HG03139 (cell line): ENCODE measurements around the gene GBGT1.

Experiments used
- ATAC-seq: cut with Tn5 transposase; IDR thresholded peaks from one replicate; pipeline ENCODE4 v1.9.1; 2021; ENCODE audit not compliant: unreplicated experiment

GBGT1 gene

DNA sequence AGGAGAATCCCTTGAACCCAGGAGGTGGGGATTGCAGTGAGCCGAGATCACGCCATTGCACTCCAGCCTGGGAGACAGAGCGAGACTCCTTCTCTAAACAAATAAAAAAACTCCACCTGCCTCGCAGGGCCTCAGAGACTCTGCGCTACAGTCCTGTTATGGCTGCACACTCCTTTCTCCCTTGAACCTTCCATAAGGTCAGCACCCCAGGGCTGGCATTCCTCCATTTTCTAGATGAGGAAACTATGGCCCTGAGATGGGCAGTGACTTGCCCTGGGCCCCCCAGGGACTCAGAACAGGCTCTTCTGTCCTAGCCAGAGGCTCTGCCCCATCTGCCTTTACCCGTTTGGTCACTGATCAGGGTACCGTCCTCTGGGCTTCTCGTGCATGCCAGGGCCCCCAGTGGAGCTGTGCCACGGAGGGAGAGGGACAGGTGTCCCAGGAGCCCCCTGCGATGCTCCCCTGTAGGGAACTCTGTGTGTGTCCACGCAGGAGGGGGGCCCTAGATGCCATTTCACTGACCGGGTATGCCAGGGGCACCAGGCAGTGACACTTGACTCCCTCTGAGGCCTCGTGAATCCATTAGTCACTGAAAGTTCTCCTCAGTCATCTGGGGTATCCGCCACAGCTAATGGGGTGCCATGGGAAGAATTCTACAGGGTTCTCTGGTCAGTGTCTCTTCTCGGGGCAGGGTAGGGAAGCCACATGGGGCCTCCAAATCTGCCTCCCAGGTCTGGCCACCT, 58.8 kb downstream of the GBGT1 start:
- no peak for ATAC-seq

DNA sequence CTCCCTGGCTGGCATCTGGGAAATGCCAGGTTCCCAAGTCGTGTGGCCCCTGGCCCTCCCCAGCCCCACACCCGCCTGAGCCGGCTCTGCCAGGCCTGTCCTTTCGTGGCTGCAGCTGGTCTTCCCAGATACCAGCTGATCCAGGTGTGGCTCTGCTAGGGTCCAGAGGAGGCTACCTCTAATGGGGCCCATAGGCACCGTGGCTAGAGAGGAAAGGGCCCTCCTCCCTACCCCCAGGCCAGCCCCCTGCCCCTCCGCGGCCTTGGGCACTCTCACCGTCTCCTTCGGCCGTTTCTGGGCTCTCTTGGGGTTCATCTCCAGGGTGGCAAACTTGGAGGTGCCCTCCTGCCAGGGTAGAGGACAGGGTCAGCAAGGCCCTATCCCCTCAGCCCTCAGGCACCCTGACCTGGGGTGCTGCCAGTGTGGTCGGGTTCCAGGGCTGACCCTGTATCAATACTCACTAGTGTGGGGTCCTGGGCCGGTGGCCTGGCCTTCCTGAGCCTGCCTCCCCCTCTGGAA, 59.7 kb downstream of the GBGT1 start:
- ATAC-seq, result no peak

DNA sequence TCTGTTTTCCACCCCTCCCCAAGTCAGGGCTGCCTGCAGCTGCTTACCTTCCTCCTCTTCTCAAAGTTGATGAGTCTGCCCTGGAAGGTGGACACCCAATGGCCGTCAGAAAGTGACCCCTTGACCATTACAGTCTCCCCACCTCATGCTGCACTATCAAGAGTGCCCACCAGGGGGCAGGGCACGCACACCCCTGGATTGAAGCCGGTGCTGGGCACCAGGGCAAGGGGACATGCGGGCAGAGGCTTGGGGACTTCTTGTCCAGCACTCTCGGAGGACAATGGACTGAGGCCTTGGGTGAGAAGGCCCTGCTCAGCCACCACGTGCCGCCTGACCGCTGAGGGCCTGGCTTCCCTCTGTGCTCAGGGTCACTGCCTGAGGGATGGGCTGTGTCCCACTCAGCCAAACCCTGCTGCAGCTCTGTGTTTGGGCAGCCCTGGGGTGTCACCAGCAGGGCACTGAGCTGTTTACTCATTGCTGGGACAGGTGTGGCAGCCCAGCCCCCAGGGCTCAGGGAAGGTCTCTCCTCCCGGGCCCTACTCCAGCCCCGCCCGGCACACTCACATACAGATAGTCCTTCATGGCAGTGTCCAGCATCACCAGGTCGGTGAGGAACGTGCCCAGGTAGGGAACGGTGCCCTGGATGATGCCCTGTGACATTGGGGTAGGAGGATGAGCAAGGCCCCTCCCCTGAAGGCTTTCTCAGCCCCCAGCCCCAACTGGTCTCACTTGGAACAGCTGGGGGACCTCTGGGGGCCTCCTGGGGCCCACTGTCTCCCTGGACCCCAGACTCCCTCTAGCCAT, 60.3 kb downstream of the GBGT1 start:
- ATAC-seq, result no peak
